ENCODE measurements around the gene TYMP. TPM values are rescaled to one million over a fixed set of nuclear protein-coding genes. Genes with fewer than 3 reads are reported as not detected.

Gene TYMP
- total RNA-seq, 2 experiments from 2014 or later: 9.9 to 10.0 TPM

DNA sequence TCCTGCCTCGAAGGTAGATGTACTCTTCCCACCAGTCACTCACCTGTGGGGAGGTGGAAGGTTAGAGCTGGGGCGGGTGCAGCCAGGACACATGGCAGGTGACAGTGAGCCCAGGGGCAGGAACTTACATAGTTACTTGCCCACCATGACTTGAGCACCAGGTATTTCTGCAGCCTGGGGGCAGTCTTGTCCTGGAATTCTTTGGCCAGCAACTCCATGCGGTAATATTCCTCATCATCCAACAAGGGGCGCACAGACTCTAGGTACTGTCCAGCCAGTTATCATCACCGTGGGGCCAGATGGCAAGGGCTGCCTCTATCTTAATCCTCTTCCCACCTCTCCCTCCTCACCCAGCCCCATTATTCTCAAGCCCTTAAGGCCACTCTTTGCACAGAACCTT lies 46.3 kb upstream of the TYMP start:
- Histone ChIP-seq H3K27me3 (ENCODE audit: control insufficient read depth in 1 of 2, insufficient read depth in 2 of 2, low read length in 2 of 2) (no peaks in the 10 kb centered on the region), H3K4me1 (ENCODE audit: insufficient read depth, low read length) (peaks cover 19% of the 10 kb centered on the region), H3K4me3 (ENCODE audit: low read length) (no peak overlapping the region), H3K27ac (ENCODE audit: low read depth in 1 of 2, low read length in 2 of 2) (no peak overlapping the region), H3K36me3 (ENCODE audit: insufficient read depth, low read length) (peaks cover 37% of the 10 kb centered on the region), H3K9me3 (ENCODE audit: control insufficient read depth in 1 of 2, insufficient read depth in 1 of 2, low read length in 2 of 2) (no peaks in the 10 kb centered on the region)
- no peak overlapping the region for H3K4me3 Mint-ChIP-seq
- TF ChIP-seq, protein P1, sequence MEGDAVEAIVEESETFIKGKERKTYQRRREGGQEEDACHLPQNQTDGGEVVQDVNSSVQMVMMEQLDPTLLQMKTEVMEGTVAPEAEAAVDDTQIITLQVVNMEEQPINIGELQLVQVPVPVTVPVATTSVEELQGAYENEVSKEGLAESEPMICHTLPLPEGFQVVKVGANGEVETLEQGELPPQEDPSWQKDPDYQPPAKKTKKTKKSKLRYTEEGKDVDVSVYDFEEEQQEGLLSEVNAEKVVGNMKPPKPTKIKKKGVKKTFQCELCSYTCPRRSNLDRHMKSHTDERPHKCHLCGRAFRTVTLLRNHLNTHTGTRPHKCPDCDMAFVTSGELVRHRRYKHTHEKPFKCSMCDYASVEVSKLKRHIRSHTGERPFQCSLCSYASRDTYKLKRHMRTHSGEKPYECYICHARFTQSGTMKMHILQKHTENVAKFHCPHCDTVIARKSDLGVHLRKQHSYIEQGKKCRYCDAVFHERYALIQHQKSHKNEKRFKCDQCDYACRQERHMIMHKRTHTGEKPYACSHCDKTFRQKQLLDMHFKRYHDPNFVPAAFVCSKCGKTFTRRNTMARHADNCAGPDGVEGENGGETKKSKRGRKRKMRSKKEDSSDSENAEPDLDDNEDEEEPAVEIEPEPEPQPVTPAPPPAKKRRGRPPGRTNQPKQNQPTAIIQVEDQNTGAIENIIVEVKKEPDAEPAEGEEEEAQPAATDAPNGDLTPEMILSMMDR (IDR thresholded peaks at IDR 0.05): no peak
- H3K36me3 Mint-ChIP-seq (ENCODE audit: low read depth): peaks cover 42% of the 10 kb centered on the region
- ChIA-PET CTCF (interaction anchor here (1.6 to 1.9 kb wide), 2 partner anchors 13 to 50 kb away, joined by 3 to 7 read pairs; partner anchors contain the start of gene SCO2), POLR2A (interaction anchor here (1.2 to 1.4 kb wide), 2 partner anchors 11 to 13 kb away, joined by 3 to 5 read pairs; partner anchors contain the start of gene SYCE3)
- H3K27me3 Mint-ChIP-seq: no peaks in the 10 kb centered on the region
- DNase-seq (no peak), ATAC-seq (ENCODE audit: poor library complexity) (no peak)
- H3K27ac Mint-ChIP-seq: no peak overlapping the region
- intact Hi-C loops (cut with DNase I, micrococcal nuclease): no loop called here
- H3K4me1 Mint-ChIP-seq (ENCODE audit: low read depth): peaks cover 11% of the 10 kb centered on the region
- H3K9me3 Mint-ChIP-seq: no peaks in the 10 kb centered on the region

GRCh38 chr22:50575426-50575941 lies 45.7 kb upstream of the TYMP start:
- H3K4me1 ChIP-seq (ENCODE audit: insufficient read depth, low read length): peaks cover 16% of the 10 kb centered on the region
- Mint-ChIP-seq H3K27me3 (no peaks in the 10 kb centered on the region), H3K4me1 (ENCODE audit: low read depth) (peaks cover 10% of the 10 kb centered on the region), H3K9me3 (no peaks in the 10 kb centered on the region), H3K36me3 (ENCODE audit: low read depth) (peaks cover 42% of the 10 kb centered on the region), H3K4me3 (no peak overlapping the region), H3K27ac (no peak overlapping the region)
- no peak for DNase-seq
- no peaks in the 10 kb centered on the region for H3K27me3 ChIP-seq (ENCODE audit: control insufficient read depth in 1 of 2, insufficient read depth in 2 of 2, low read length in 2 of 2)
- TF ChIP-seq, protein P1 (IDR thresholded peaks at IDR 0.05): no peak
- no peak for ATAC-seq (ENCODE audit: poor library complexity)
- no peak overlapping the region for H3K4me3 ChIP-seq (ENCODE audit: low read length)
- peaks cover 41% of the 10 kb centered on the region for H3K36me3 ChIP-seq (ENCODE audit: insufficient read depth, low read length)
- H3K27ac ChIP-seq (ENCODE audit: low read depth in 1 of 2, low read length in 2 of 2): no peak overlapping the region
- H3K9me3 ChIP-seq (ENCODE audit: control insufficient read depth in 1 of 2, insufficient read depth in 1 of 2, low read length in 2 of 2): no peaks in the 10 kb centered on the region
- CTCF ChIA-PET: interaction anchor here (0.5 to 1.9 kb wide), 3 partner anchors 12 to 50 kb away, joined by 3 to 7 read pairs (median 3); partner anchors contain the start of gene SCO2
- POLR2A ChIA-PET: interaction anchor here (1.2 to 1.3 kb wide), 2 partner anchors 11 to 68 kb away, joined by 4 to 5 read pairs; partner anchors contain the start of genes LMF2 and NCAPH2
- intact Hi-C loops (cut with DNase I, micrococcal nuclease): no loop called here

- Histone ChIP-seq H3K27ac (ENCODE audit: low read depth in 1 of 2, low read length in 2 of 2) (no peak overlapping the region), H3K9me3 (ENCODE audit: control insufficient read depth in 1 of 2, insufficient read depth in 1 of 2, low read length in 2 of 2) (no peaks in the 10 kb centered on the region), H3K4me1 (ENCODE audit: insufficient read depth, low read length) (peaks cover 13% of the 10 kb centered on the region), H3K36me3 (ENCODE audit: insufficient read depth, low read length) (peaks cover 51% of the 10 kb centered on the region), H3K27me3 (ENCODE audit: control insufficient read depth in 1 of 2, insufficient read depth in 2 of 2, low read length in 2 of 2) (no peaks in the 10 kb centered on the region), H3K4me3 (ENCODE audit: low read length) (no peak overlapping the region)
- POLR2A ChIA-PET: interaction anchor here (1.3 kb wide), 1 partner anchor 66 kb away, joined by 4 read pairs; the partner anchor contains the start of genes LMF2 and NCAPH2
- CTCF ChIA-PET: interaction anchor here (1.6 kb wide), 1 partner anchor 11 kb away, joined by 3 read pairs; no protein-coding TSS in a partner anchor
- TF ChIP-seq, protein P1 (IDR thresholded peaks at IDR 0.05): no peak
- H3K27me3 Mint-ChIP-seq: no peaks in the 10 kb centered on the region
- intact Hi-C loops (cut with DNase I, micrococcal nuclease): no loop called here
- no peak overlapping the region for H3K4me3 Mint-ChIP-seq
- DNase-seq (no peak), ATAC-seq (ENCODE audit: poor library complexity) (no peak)
- no peak overlapping the region for H3K27ac Mint-ChIP-seq
- no peaks in the 10 kb centered on the region for H3K9me3 Mint-ChIP-seq
- peaks cover 40% of the 10 kb centered on the region for H3K36me3 Mint-ChIP-seq (ENCODE audit: low read depth)
- no peaks in the 10 kb centered on the region for H3K4me1 Mint-ChIP-seq (ENCODE audit: low read depth)
Observed at GRCh38 chr22:50574383-50574755, 44.6 kb upstream of the TYMP start.

Data from CD4-positive, alpha-beta T cell (primary cell).